Measurements from ENCODE around the gene MED13L.
"Not testable (repeated sequence)": the region's sequence is repeated elsewhere in the genome, so short reads cannot be mapped to it uniquely, and the experiment has no call there.

Gene MED13L

GRCh38 chr12:115998794-115999478, 278.6 kb downstream of the MED13L start:
- DNase-seq = no peak

- DNase-seq = no peak
Observed at GRCh38 chr12:115998119-115998633, 279.3 kb downstream of the MED13L start.

GRCh38 chr12:115993737-115994136, 283.8 kb downstream of the MED13L start:
- no peak for DNase-seq

GRCh38 chr12:115990241-115990640, 287.3 kb downstream of the MED13L start:
- DNase-seq = no peak

- DNase-seq = no peak
Observed at GRCh38 chr12:115988625-115989563, 288.6 kb downstream of the MED13L start.

- DNase-seq = no peak
Observed at GRCh38 chr12:115988212-115988611, 289.3 kb downstream of the MED13L start.

GRCh38 chr12:115984616-115985015, 292.9 kb downstream of the MED13L start:
- peak; percentile 86 for DNase-seq

- DNase-seq = no peak
Observed at GRCh38 chr12:115983226-115983798, 294.2 kb downstream of the MED13L start.

GRCh38 chr12:115980339-115980738, 297.2 kb downstream of the MED13L start:
- DNase-seq = no peak

- DNase-seq = no peak
Observed at GRCh38 chr12:115979851-115980250, 297.6 kb downstream of the MED13L start.

- no peak for DNase-seq
Observed at GRCh38 chr12:115979351-115979750, 298.1 kb downstream of the MED13L start.

GRCh38 chr12:115976829-115977228, 300.7 kb downstream of the MED13L start:
- not testable (repeated sequence) for DNase-seq

GRCh38 chr12:115975411-115975810, 302.1 kb downstream of the MED13L start:
- peak; percentile 23 for DNase-seq

GRCh38 chr12:115973968-115974724, 303.3 kb downstream of the MED13L start:
- DNase-seq = no peak

- DNase-seq = no peak
Observed at GRCh38 chr12:115973066-115973465, 304.4 kb downstream of the MED13L start.

- no peak for DNase-seq
Observed at GRCh38 chr12:115972241-115972640, 305.3 kb downstream of the MED13L start.

GRCh38 chr12:115968211-115968610, 309.3 kb downstream of the MED13L start:
- DNase-seq = no peak

- DNase-seq = no peak
Observed at GRCh38 chr12:115966376-115966775, 311.1 kb downstream of the MED13L start.

GRCh38 chr12:115964626-115965025, 312.9 kb downstream of the MED13L start:
- DNase-seq = no peak

GRCh38 chr12:115964214-115964613, 313.3 kb downstream of the MED13L start:
- no peak for DNase-seq

GRCh38 chr12:115962216-115962615, 315.3 kb downstream of the MED13L start:
- DNase-seq = no peak

Measured in NCI-H1092 treated with DMSO at 0.1 percent for 48 hours (cell line).